Ovary (tissue), 3 donors: ENCODE measurements around the gene LEMD2.

ENCODE experiments used
- POLR2A ChIP-seq: fragments of 450-650 bp; IDR thresholded peaks from one replicate; pipeline ENCODE4 v1.6.1; 2017; ENCODE audit warnings: antibody characterized with exemption, mild to moderate bottlenecking, moderate library complexity
- TF ChIP-seq, protein P1 (sequence below), 3 donors: fragments of 450-650 bp in 2 of 3; fragments of 200-600 bp in 1 of 3; IDR thresholded peaks; one replicate each; pipeline versions ENCODE4 v1.5.1 to v1.8.0; 2016 to 2022; ENCODE audit warnings: antibody characterized with exemption in 3 of 3, mild to moderate bottlenecking in 1 of 3
- donor health status: DM: no; HTN: no; CAD: no.

- TF ChIP-seq, protein P1, sequence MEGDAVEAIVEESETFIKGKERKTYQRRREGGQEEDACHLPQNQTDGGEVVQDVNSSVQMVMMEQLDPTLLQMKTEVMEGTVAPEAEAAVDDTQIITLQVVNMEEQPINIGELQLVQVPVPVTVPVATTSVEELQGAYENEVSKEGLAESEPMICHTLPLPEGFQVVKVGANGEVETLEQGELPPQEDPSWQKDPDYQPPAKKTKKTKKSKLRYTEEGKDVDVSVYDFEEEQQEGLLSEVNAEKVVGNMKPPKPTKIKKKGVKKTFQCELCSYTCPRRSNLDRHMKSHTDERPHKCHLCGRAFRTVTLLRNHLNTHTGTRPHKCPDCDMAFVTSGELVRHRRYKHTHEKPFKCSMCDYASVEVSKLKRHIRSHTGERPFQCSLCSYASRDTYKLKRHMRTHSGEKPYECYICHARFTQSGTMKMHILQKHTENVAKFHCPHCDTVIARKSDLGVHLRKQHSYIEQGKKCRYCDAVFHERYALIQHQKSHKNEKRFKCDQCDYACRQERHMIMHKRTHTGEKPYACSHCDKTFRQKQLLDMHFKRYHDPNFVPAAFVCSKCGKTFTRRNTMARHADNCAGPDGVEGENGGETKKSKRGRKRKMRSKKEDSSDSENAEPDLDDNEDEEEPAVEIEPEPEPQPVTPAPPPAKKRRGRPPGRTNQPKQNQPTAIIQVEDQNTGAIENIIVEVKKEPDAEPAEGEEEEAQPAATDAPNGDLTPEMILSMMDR (IDR thresholded peaks at IDR 0.05): no peak
- no peak for TF ChIP-seq POLR2A
These were observed 1.5 kb downstream of the LEMD2 start for GRCh38 chr6:33787346-33787953.
